ENCODE results near the gene DLX4. TPM values are rescaled to one million over a fixed set of nuclear protein-coding genes. Genes with fewer than 3 reads are reported as not detected.

Gene DLX4
- total and polyA plus RNA-seq, 10 of the 15 experiments (the other 5 are each of a cell fraction or from before 2014, with no cell fraction given) = 0.05 to 0.29 (median 0.15) TPM

- TF ChIP-seq STAT3 (IDR thresholded peaks at IDR 0.05; ENCODE audit: low read depth, low read length) = no peak
- TF ChIP-seq SIX5 (IDR thresholded peaks at IDR 0.05; ENCODE audit: low read depth, low read length, severe bottlenecking) = no peak
- no peak for TF ChIP-seq TBL1XR1 (IDR thresholded peaks at IDR 0.05; ENCODE audit: low read depth, low read length)
- TF ChIP-seq CEBPZ (IDR thresholded peaks at IDR 0.05; ENCODE audit: low read depth, low read length) = no peak
- TF ChIP-seq RBBP5 (conservative IDR thresholded peaks at IDR 0.05) = no peak
- no peak for TF ChIP-seq RCOR1 (conservative IDR thresholded peaks at IDR 0.05; ENCODE audit: low read depth, low read length)
- TF ChIP-seq ATF3 (IDR thresholded peaks at IDR 0.05; ENCODE audit: borderline replicate concordance, extremely low read depth, low read depth, low read length) = no peak
- no peak for TF ChIP-seq ZNF207 (IDR thresholded peaks at IDR 0.05; ENCODE audit: borderline replicate concordance)
- no peak for TF ChIP-seq RAD21 (IDR thresholded peaks at IDR 0.05; ENCODE audit: insufficient read depth, low read depth, low read length)
- no peak for TF ChIP-seq CHD4 (IDR thresholded peaks at IDR 0.05)
- TF ChIP-seq TCF3 (IDR thresholded peaks at IDR 0.05; ENCODE audit: borderline replicate concordance, insufficient read depth, low read depth, low read length) = no peak
- no peak for TF ChIP-seq YY1 (IDR thresholded peaks at IDR 0.05; ENCODE audit: low read depth, low read length)
- TF ChIP-seq EGR1 (IDR thresholded peaks at IDR 0.05; ENCODE audit: borderline replicate concordance in 1 of 2, low read depth in 2 of 2, low read length in 2 of 2) = no peak
- no peak overlapping the region for H2AFZ ChIP-seq (ENCODE audit: control insufficient read depth, low read depth, low read length)
- no TSS peak for BruUV-seq (replicated peaks)
- no peaks in the 10 kb centered on the region for H4K20me1 ChIP-seq (ENCODE audit: control insufficient read depth, insufficient read depth)
- no peaks in the 10 kb centered on the region for H3K4me1 ChIP-seq (ENCODE audit: control insufficient read depth, insufficient read depth, low read length)
- FAIRE-seq = no peak
- in situ Hi-C loops (cut with MboI) = no loop called here
- ChIA-PET CTCF (no interaction called here), SMC1A (ENCODE audit: uncharacterized antibody, unreplicated experiment) (no interaction called here), POLR2A (interaction anchor here (0.5 kb wide), 1 partner anchor 732 kb away, joined by 3 read pairs; no protein-coding TSS in a partner anchor), RAD21 (ENCODE audit: unreplicated experiment) (no interaction called here)
- no peaks in the 10 kb centered on the region for H3K36me3 ChIP-seq (ENCODE audit: control insufficient read depth in 2 of 2, insufficient read depth in 2 of 2, low read length in 1 of 2)
- H3K27me3 ChIP-seq (replicated peaks in 1 of 2; ENCODE audit: control insufficient read depth in 2 of 2, insufficient read depth in 2 of 2, low read length in 1 of 2) = peaks cover 2 to 4% of the 10 kb centered on the region in 2 experiments; a peak in 3 of 4 replicates
- H3K4me2 ChIP-seq (ENCODE audit: control insufficient read depth, insufficient read depth) = no peak overlapping the region
- WGBS (ENCODE audit: insufficient coverage, insufficient replicate concordance, low lambda C conversion rate, missing lambda C conversion rate) = 34% methylated on average over 13 of the region's 15 CpGs
- H3K9ac ChIP-seq (ENCODE audit: control insufficient read depth, insufficient read depth, low read length) = no peak overlapping the region
- intact Hi-C loops (cut with micrococcal nuclease; ENCODE audit: unreplicated experiment) = no loop called here
- H3K4me3 ChIP-seq = no peak overlapping the region
- no peaks in the 10 kb centered on the region for H3K9me3 ChIP-seq (replicated peaks; ENCODE audit: control insufficient read depth, insufficient read depth, low read length)
- H3K27ac ChIP-seq (ENCODE audit: control insufficient read depth, insufficient read depth) = no peak overlapping the region
- H3K79me2 ChIP-seq (ENCODE audit: control insufficient read depth, insufficient read depth, low read length) = no peaks in the 10 kb centered on the region
- no peak for DNase-seq (ENCODE audit: low read depth, low spot score)
- no peak for ATAC-seq
Measured at GRCh38 chr17:49935526-49936210, 33.3 kb upstream of the DLX4 start.
